NCI-H82 (cell line): ENCODE results near the gene ANKRD53.
"Not testable (repeated sequence)": the region's sequence is repeated elsewhere in the genome, so short reads cannot be mapped to it uniquely, and the experiment has no call there.

Source experiments
- DNase-seq: peaks from one replicate; lab custom pipeline; 2025; lab: John Stamatoyannopoulos, UW

ANKRD53 gene

GRCh38 chr2:71011786-71012185 lies 33.4 kb downstream of the ANKRD53 start:
- not testable (repeated sequence) for DNase-seq

GRCh38 chr2:71018625-71019024 lies 40.2 kb downstream of the ANKRD53 start:
- no peak for DNase-seq

- not testable (repeated sequence) for DNase-seq
Measured at GRCh38 chr2:71019989-71020388, 41.6 kb downstream of the ANKRD53 start.

- not testable (repeated sequence) for DNase-seq
Measured at GRCh38 chr2:71021394-71021793, 43.0 kb downstream of the ANKRD53 start.

- DNase-seq, result not testable (repeated sequence)
Measured at GRCh38 chr2:71023553-71024243, 45.3 kb downstream of the ANKRD53 start.
